K562 (cell line): ENCODE measurements around the gene STING1. TPM values are rescaled to one million over a fixed set of nuclear protein-coding genes. Genes with fewer than 3 reads are reported as not detected.

Experiments
- ATAC-seq: fragments of 200-7000 bp; cut with Tn5 transposase; 3 replicates; pipeline ENCODE4 v1.9.1; 2020; ENCODE audit warnings: moderate library complexity
- BruUV-seq: library from RNA; stranded (reverse); fragments of 400-500 nt; replicated peaks from 2 replicates; lab custom pipeline; 2021; lab: Mats Ljungman, UMichigan
- CTCF ChIA-PET: fragments of 300-600 bp; formaldehyde crosslinking; extraction: SDS; loops from one replicate; lab custom pipeline; 2021; ENCODE audit warnings: low intra/inter-chr PET ratio; lab: Yijun Ruan, JAX
- POLR2A ChIA-PET: fragments of 300-600, 350-650 bp; sonication (Branson Sonifier 250); formaldehyde crosslinking; extraction: SDS; loops from one replicate; lab custom pipeline; 2021; ENCODE audit warnings: antibody characterized with exemption, inconsistent platforms; lab: Yijun Ruan, JAX
- DNase-seq, 4 experiments: peaks; one replicate each; pipeline versions ENCODE4 v3.0.0 to v3.0.0-alpha.2; 2011 to 2018; ENCODE audit warnings: low spot score in 3 of 4, mixed read lengths in 3 of 4; ENCODE audit errors: extremely low read depth in 1 of 4
- FAIRE-seq: peaks from 2 replicates; lab custom pipeline; 2011; peaks lifted over from hg19 to GRCh38; lab: Jason Lieb, UNC
- H2AFZ ChIP-seq: 2 replicates; pipeline ENCODE4 v1.6.0; 2011; ENCODE audit warnings: low read depth, low read length, control low read depth, inconsistent platforms
- H3K27ac ChIP-seq: fragments of 200-600 bp; 3 replicates; pipeline ENCODE4 v1.8.0; 2011; ENCODE audit warnings: low read depth, mild to moderate bottlenecking, control low read depth, inconsistent platforms, low read length, moderate library complexity, mixed read lengths; ENCODE audit errors: extremely low read depth
- H3K27me3 ChIP-seq, 2 experiments: fragments of 300-600 bp in 1 of 2; 2 replicates in 1 of 2; 3 replicates in 1 of 2; pipeline versions ENCODE4 v1.6.0 to v1.8.0; 2011; ENCODE audit warnings: inconsistent platforms in 2 of 2, low read length in 2 of 2, mild to moderate bottlenecking in 1 of 2, mixed read lengths in 1 of 2, moderate library complexity in 1 of 2; ENCODE audit not compliant: control insufficient read depth in 2 of 2, insufficient read depth in 2 of 2
- H3K36me3 ChIP-seq: fragments of 300-600 bp; 3 replicates; pipeline ENCODE4 v1.8.0; 2011; ENCODE audit warnings: mild to moderate bottlenecking, low read length, inconsistent platforms; ENCODE audit not compliant: control insufficient read depth, insufficient read depth
- H3K4me1 ChIP-seq, 2 experiments: fragments of 200-600 bp in 1 of 2; replicated peaks in 1 of 2; 2 replicates in 1 of 2; 3 replicates in 1 of 2; pipeline versions ENCODE4 v1.5.1 to v1.8.0; 2011; ENCODE audit warnings: inconsistent platforms in 2 of 2, low read length in 2 of 2, mild to moderate bottlenecking in 1 of 2, mixed read lengths in 1 of 2, moderate library complexity in 1 of 2; ENCODE audit not compliant: control insufficient read depth in 2 of 2, insufficient read depth in 2 of 2
- H3K4me2 ChIP-seq: 2 replicates; pipeline ENCODE4 v1.6.1; 2011; ENCODE audit warnings: low read length, control low read depth, inconsistent platforms, mixed read lengths; ENCODE audit not compliant: insufficient read depth
- H3K4me3 ChIP-seq: fragments of 200-600 bp; sonication (generic), shearing (Covaris generic); 2 replicates; pipeline ENCODE4 v1.5.1; 2016; ENCODE audit warnings: control low read depth, inconsistent platforms
- H3K79me2 ChIP-seq: fragments of 200-600 bp; 3 replicates; pipeline ENCODE4 v1.8.0; 2011; ENCODE audit warnings: low read length, inconsistent platforms; ENCODE audit not compliant: control insufficient read depth, insufficient read depth
- H3K9ac ChIP-seq, 2 experiments: 2 replicates each; pipeline versions ENCODE4 v1.6.0 to v1.6.1; 2011; ENCODE audit warnings: low read depth in 2 of 2, low read length in 2 of 2, control low read depth in 1 of 2, inconsistent platforms in 1 of 2, mild to moderate bottlenecking in 1 of 2, mixed read lengths in 1 of 2; ENCODE audit not compliant: insufficient read depth in 1 of 2
- H3K9me1 ChIP-seq: one replicate; pipeline ENCODE4 v1.6.0; 2011; ENCODE audit warnings: inconsistent platforms, mild to moderate bottlenecking, low read length, moderate library complexity; ENCODE audit not compliant: control insufficient read depth, insufficient read depth
- H3K9me3 ChIP-seq: replicated peaks from 2 replicates; pipeline ENCODE4 v1.5.1; 2011; ENCODE audit warnings: low read depth, low read length, inconsistent platforms; ENCODE audit not compliant: control insufficient read depth, insufficient read depth
- H4K20me1 ChIP-seq: replicated peaks from 2 replicates; pipeline ENCODE4 v1.6.1; 2011; ENCODE audit warnings: low read length, inconsistent platforms, mixed read lengths; ENCODE audit not compliant: control insufficient read depth, insufficient read depth
- GTF2F1 ChIP-seq: IDR thresholded peaks from 2 replicates; pipeline ENCODE4 v1.6.1; 2011; ENCODE audit warnings: low read depth, low read length, improper control_type of control experiment
- ZBTB17 ChIP-seq: fragments of 450-650 bp; formaldehyde crosslinking; IDR thresholded peaks from 2 replicates; pipeline ENCODE4 v1.4.0; 2020; ENCODE audit warnings: mild to moderate bottlenecking
- ZNF696 ChIP-seq: fragments of 250-450 bp; sonication (Bioruptor Pico); conservative IDR thresholded peaks from 2 replicates; pipeline ENCODE4 v1.4.0; 2020; ENCODE audit warnings: mild to moderate bottlenecking, moderate library complexity
- ZNF79 ChIP-seq: fragments of 250-450 bp; sonication (Bioruptor Pico); IDR thresholded peaks from 2 replicates; pipeline ENCODE4 v1.4.0; 2020; ENCODE audit warnings: low read depth, mild to moderate bottlenecking, moderate library complexity
- WGBS: fragments of 100-300 bp; shearing (Covaris generic); methylation state at CpG from one replicate; pipeline ENCODE4 v1.1.6; 2016; ENCODE audit warnings: low coverage, mixed read lengths; ENCODE audit not compliant: insufficient coverage; ENCODE audit errors: missing lambda C conversion rate; 5-methylcytosine and 5-hydroxymethylcytosine counted together
- in situ Hi-C: fragments of 300-500 bp; cut with MboI; formaldehyde crosslinking; loops from 4 replicates; pipeline ENCODE4 v1.15.0; 2018; ENCODE audit warnings: inconsistent platforms, mixed read lengths
- intact Hi-C: fragments of 100-400 bp; cut with micrococcal nuclease; formaldehyde crosslinking; loops from 2 replicates; pipeline ENCODE4 v1.14.2; 2022
- polyA plus RNA-seq, 8 experiments: library from polyadenylated mRNA; depleted of rRNA in 4 of 8; stranded (reverse) in 5 of 8; unstranded in 3 of 8; fragments of >200 nt; fragmentation: Nextera tagmentation in 2 of 8; fragmentation: Illumina TruSeq in 1 of 8; extraction: Ambion mirVana in 2 of 8; extraction: Trizol in 1 of 8; gene quantifications; 2 replicates each; pipeline versions ENCODE4 v1.2.1 to v1.2.3, GENCODE V29; 2011 to 2014; ENCODE audit warnings: inconsistent platforms in 1 of 8, missing spikeins in 1 of 8
- total RNA-seq, 7 experiments: library from RNA; depleted of rRNA in 6 of 7; stranded (reverse); fragments of >200 nt in 6 of 7; fragmentation: Illumina TruSeq in 2 of 7; extraction: Trizol in 2 of 7; gene quantifications; 2 replicates each; pipeline versions ENCODE4 v1.2.1 to v1.2.3, GENCODE V29; 2011 to 2021; ENCODE audit warnings: low replicate concordance in 1 of 7
- TF ChIP-seq, protein P1 (sequence below): IDR thresholded peaks from 2 replicates; pipeline ENCODE4 v1.6.1; 2012; ENCODE audit warnings: low read depth, low read length, improper control_type of control experiment, borderline replicate concordance
- TF ChIP-seq, protein P2 (sequence below): fragments of 200-800 bp; sonication (Bioruptor generic); IDR thresholded peaks from 2 replicates; pipeline ENCODE4 v1.6.1; 2017; ENCODE audit warnings: missing genetic modification characterization, missing compliant biosample characterization
- TF ChIP-seq, protein P3 (sequence below): sonication (generic); formaldehyde crosslinking; IDR thresholded peaks from 2 replicates; pipeline ENCODE4 v1.8.0; 2022; ENCODE audit warnings: missing genetic modification reagents, mild to moderate bottlenecking, moderate library complexity, borderline replicate concordance

The STING1 gene
- total and polyA plus RNA-seq, 9 of the 15 experiments (the other 6 are each of a cell fraction or from before 2014, with no cell fraction given) = 20.8 to 69.1 (median 44.7) TPM

DNA sequence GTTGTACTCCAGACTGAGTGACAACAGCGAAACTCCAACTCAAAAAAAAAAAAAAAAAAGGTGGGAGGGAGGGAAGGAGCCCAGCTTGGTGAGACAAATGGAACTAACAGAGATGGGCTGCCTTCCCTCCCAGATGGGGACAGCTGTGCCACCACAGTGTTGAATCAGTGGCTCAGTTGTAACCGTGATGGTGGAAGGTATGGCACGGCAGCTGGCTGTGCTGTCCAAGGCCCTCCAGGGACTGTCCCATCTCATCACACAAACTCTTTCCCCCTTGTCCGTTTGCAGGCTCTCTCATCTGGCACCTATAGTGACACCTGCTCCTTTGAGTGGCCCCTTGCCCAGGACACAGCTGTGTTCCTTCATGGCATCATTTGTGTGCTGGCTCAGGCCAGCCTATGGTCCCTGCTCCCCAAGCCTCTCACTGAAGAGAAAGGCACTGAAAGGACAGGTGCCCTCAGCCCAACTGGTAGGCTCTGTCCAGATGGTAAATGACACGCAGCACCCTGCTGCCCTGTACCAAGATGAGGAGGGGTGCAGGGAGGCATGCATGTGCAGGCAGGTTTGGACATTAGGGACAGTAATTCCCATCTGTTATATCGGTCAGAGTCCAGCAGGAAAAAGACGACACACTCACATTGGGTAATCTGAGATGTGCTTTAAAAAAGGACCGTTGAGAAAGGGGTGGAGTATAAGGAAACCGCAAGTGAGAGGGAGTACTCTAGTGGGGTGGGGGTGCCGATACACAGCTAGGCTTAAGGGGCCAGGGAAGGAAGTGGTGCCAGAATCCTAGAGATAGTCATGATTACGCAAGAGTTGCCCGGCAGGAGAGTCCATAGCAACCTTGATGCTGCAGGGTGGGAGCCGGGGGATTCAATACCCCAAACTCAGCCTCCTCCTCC lies 7.4 kb downstream of the STING1 start (continued):
- TF ChIP-seq, protein P1, sequence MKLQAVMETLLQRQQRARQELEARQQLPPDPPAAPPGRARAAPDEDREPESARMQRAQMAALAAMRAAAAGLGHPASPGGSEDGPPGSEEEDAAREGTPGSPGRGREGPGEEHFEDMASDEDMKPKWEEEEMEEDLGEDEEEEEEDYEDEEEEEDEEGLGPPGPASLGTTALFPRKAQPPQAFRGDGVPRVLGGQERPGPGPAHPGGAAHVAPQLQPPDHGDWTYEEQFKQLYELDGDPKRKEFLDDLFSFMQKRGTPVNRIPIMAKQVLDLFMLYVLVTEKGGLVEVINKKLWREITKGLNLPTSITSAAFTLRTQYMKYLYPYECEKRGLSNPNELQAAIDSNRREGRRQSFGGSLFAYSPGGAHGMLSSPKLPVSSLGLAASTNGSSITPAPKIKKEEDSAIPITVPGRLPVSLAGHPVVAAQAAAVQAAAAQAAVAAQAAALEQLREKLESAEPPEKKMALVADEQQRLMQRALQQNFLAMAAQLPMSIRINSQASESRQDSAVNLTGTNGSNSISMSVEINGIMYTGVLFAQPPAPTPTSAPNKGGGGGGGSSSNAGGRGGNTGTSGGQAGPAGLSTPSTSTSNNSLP = peak; percentile 37; the same call in 1 of the 2 replicates
- TF ChIP-seq ZBTB17 (CRISPR knock-in tag) = peak; percentile 80
- TF ChIP-seq ZNF79 = 0 out of 2 replicates have a peak, but pooled peaks have one; percentile 1

DNA sequence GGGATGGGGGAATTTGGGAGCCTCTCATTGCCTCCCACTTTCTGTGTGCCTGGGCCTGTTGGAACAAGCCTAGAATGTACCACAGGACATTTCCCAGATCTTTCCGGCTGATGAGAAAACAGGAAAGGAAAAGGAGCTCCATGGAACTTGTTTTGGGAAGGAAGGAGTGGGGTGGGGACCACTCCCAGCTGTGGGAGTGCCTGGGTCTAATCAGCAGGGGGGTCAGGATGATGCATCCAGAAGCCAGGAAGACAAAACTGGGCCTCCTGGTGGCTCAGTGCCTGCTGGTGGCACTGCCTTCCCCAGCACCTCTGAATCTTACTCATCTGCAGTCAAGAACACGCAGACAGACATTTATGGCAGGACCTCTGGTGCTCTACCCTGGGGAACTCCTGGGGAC lies 9.0 kb downstream of the STING1 start:
- peak in 3 of 4 experiments; percentile 11 to 31 (median 22) for DNase-seq
- H3K27me3 ChIP-seq = no peaks in the 10 kb centered on the region
- peak; percentile 46 for FAIRE-seq
- TF ChIP-seq ZNF696 (CRISPR knock-in tag) (no peak), GTF2F1 (no peak)
- TF ChIP-seq, protein P2, sequence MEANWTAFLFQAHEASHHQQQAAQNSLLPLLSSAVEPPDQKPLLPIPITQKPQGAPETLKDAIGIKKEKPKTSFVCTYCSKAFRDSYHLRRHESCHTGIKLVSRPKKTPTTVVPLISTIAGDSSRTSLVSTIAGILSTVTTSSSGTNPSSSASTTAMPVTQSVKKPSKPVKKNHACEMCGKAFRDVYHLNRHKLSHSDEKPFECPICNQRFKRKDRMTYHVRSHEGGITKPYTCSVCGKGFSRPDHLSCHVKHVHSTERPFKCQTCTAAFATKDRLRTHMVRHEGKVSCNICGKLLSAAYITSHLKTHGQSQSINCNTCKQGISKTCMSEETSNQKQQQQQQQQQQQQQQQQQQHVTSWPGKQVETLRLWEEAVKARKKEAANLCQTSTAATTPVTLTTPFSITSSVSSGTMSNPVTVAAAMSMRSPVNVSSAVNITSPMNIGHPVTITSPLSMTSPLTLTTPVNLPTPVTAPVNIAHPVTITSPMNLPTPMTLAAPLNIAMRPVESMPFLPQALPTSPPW (CRISPR knock-in tag) = peak; percentile 50
- TF ChIP-seq, protein P3, sequence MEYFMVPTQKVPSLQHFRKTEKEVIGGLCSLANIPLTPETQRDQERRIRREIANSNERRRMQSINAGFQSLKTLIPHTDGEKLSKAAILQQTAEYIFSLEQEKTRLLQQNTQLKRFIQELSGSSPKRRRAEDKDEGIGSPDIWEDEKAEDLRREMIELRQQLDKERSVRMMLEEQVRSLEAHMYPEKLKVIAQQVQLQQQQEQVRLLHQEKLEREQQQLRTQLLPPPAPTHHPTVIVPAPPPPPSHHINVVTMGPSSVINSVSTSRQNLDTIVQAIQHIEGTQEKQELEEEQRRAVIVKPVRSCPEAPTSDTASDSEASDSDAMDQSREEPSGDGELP (CRISPR knock-in tag) = peak; percentile 21; the same call in 1 of the 2 replicates
- WGBS = 83% methylated on average over 2 of the region's 2 CpGs
- POLR2A ChIA-PET = interaction anchor here (1.1 kb wide), 1 partner anchor 34 kb away, joined by 3 read pairs; the partner anchor contains the start of gene DNAJC18
- H3K9me1 ChIP-seq = no peaks in the 10 kb centered on the region
- H3K4me1 ChIP-seq = peaks cover 47 to 67% of the 10 kb centered on the region in 2 experiments
- BruUV-seq = no TSS peak
- peak overlapping the region; percentile 91; the same call in 1 of the 3 replicates for H3K27ac ChIP-seq
- intact Hi-C loops = no loop called here
- H3K4me3 ChIP-seq = no peak overlapping the region
- no peaks in the 10 kb centered on the region for H3K9me3 ChIP-seq
- no peak for ATAC-seq
- no peaks in the 10 kb centered on the region for H4K20me1 ChIP-seq
- peak overlapping the region in 1 of 2 experiments; percentile 63; a peak in 1 of 4 replicates for H3K9ac ChIP-seq
- peaks cover 38% of the 10 kb centered on the region; the same call in 2 of the 3 replicates for H3K36me3 ChIP-seq
- peaks cover 10% of the 10 kb centered on the region for H3K79me2 ChIP-seq
- H3K4me2 ChIP-seq = no peak overlapping the region
- in situ Hi-C loops = no loop called here
- no peak overlapping the region for H2AFZ ChIP-seq
- CTCF ChIA-PET = no interaction called here
